PC-3 (cell line): Measurements from ENCODE around the gene ST6GALNAC3.

Source experiments
- EZH2 ChIP-seq: fragments of 300-600 bp; sonication (generic); IDR thresholded peaks from one replicate; pipeline ENCODE4 v1.6.1; 2017; ENCODE audit warnings: antibody characterized with exemption, mild to moderate bottlenecking, low read length; ENCODE audit not compliant: unreplicated experiment
- EZH2phosphoT487 ChIP-seq: fragments of 300-600 bp; sonication (generic); IDR thresholded peaks from 2 replicates; pipeline ENCODE4 v1.6.1; 2018; ENCODE audit warnings: mild to moderate bottlenecking, antibody characterized with exemption, low read length, borderline replicate concordance
- TF ChIP-seq, protein P1 (sequence below): fragments of 300-600 bp; sonication (generic); conservative IDR thresholded peaks from 2 replicates; pipeline ENCODE4 v1.5.1; 2017; ENCODE audit warnings: antibody characterized with exemption, low read depth, mild to moderate bottlenecking, low read length

DNA sequence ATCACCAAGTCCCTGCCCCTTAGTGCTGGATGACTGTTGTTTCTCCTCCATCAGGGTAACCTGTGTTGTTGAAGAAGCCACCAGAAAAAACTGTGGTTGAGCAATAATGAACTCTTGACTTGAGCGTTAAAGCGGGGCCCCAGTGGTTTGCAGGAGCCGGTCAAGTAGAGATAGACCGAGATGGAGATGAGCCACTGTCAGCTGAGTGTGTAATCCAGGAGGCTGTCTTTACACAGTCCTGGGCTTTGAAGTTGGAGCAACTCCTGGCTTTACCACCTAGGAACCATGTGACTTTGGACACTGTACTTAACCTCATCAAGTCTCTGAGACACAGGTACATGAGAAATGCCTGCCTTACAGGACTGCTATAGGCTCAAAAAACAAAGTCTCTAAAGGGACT is 158.1 kb downstream of the ST6GALNAC3 start:
- TF ChIP-seq, protein P1, sequence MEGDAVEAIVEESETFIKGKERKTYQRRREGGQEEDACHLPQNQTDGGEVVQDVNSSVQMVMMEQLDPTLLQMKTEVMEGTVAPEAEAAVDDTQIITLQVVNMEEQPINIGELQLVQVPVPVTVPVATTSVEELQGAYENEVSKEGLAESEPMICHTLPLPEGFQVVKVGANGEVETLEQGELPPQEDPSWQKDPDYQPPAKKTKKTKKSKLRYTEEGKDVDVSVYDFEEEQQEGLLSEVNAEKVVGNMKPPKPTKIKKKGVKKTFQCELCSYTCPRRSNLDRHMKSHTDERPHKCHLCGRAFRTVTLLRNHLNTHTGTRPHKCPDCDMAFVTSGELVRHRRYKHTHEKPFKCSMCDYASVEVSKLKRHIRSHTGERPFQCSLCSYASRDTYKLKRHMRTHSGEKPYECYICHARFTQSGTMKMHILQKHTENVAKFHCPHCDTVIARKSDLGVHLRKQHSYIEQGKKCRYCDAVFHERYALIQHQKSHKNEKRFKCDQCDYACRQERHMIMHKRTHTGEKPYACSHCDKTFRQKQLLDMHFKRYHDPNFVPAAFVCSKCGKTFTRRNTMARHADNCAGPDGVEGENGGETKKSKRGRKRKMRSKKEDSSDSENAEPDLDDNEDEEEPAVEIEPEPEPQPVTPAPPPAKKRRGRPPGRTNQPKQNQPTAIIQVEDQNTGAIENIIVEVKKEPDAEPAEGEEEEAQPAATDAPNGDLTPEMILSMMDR: no peak
- TF ChIP-seq EZH2: no peak
- no peak for TF ChIP-seq EZH2phosphoT487
